Smooth muscle cell (in vitro differentiated cells): ENCODE data around the gene CCDC170. TPM values are rescaled to one million over a fixed set of nuclear protein-coding genes. Genes with fewer than 3 reads are reported as not detected.

Experiments used
- DNase-seq: peaks from one replicate; lab custom pipeline; 2025; ENCODE audit not compliant: unreplicated experiment; lab: John Stamatoyannopoulos, UW
- H2AFZ ChIP-seq: fragments of 200-600 bp; sonication (generic); 2 replicates; pipeline ENCODE4 v1.6.0; 2016; ENCODE audit warnings: antibody characterized with exemption, low read depth, mild to moderate bottlenecking
- H3F3A ChIP-seq: fragments of 200-600 bp; sonication (generic); 2 replicates; pipeline ENCODE4 v1.6.0; 2017; ENCODE audit warnings: antibody characterized with exemption, low read depth
- H3K27ac ChIP-seq: fragments of 200-600 bp; sonication (generic); 2 replicates; pipeline ENCODE4 v1.5.1; 2016; ENCODE audit warnings: low read depth, mild to moderate bottlenecking
- H3K27me3 ChIP-seq: fragments of 200-600 bp; sonication (generic); 2 replicates; pipeline ENCODE4 v1.6.1; 2016; ENCODE audit warnings: low read depth, mild to moderate bottlenecking
- H3K36me3 ChIP-seq: fragments of 200-600 bp; sonication (generic); 2 replicates; pipeline ENCODE4 v1.5.1; 2016; ENCODE audit warnings: low read depth
- H3K4me1 ChIP-seq: fragments of 200-600 bp; sonication (generic); 2 replicates; pipeline ENCODE4 v1.5.1; 2016; ENCODE audit warnings: low read depth
- H3K4me2 ChIP-seq: fragments of 200-600 bp; sonication (generic); 2 replicates; pipeline ENCODE4 v1.6.0; 2016; ENCODE audit warnings: mild to moderate bottlenecking
- H3K4me3 ChIP-seq: fragments of 200-600 bp; sonication (generic); 2 replicates; pipeline ENCODE4 v1.5.1; 2016; ENCODE audit warnings: mild to moderate bottlenecking
- H3K79me2 ChIP-seq: fragments of 200-600 bp; sonication (generic); 2 replicates; pipeline ENCODE4 v1.6.0; 2016; ENCODE audit warnings: low read depth, mild to moderate bottlenecking
- H3K9ac ChIP-seq: fragments of 200-600 bp; sonication (generic); 2 replicates; pipeline ENCODE4 v1.6.0; 2016; ENCODE audit warnings: low read depth
- H3K9me3 ChIP-seq: fragments of 200-600 bp; sonication (generic); replicated peaks from 2 replicates; pipeline ENCODE4 v1.5.1; 2016; ENCODE audit warnings: low read depth
- H4K20me1 ChIP-seq: fragments of 200-600 bp; sonication (generic); 2 replicates; pipeline ENCODE4 v1.6.0; 2016; ENCODE audit warnings: low read depth
- WGBS: methylation state at CpG from one replicate; pipeline ENCODE4 v1.1.7; 2016; ENCODE audit warnings: low lambda C conversion rate; 5-methylcytosine and 5-hydroxymethylcytosine counted together
- polyA plus RNA-seq: library from polyadenylated mRNA; unstranded; fragments of >200 nt; fragmentation: Nextera tagmentation; extraction: Ambion mirVana; gene quantifications from 2 replicates; pipeline ENCODE4 v1.2.1, GENCODE V29; 2016
- total RNA-seq: library from RNA; depleted of rRNA; stranded (reverse); fragments of >200 nt; gene quantifications from 2 replicates; pipeline ENCODE4 v1.2.3, GENCODE V29; 2014
- TF ChIP-seq, protein P1 (sequence below): fragments of 200-600 bp; sonication (generic); IDR thresholded peaks from 2 replicates; pipeline ENCODE4 v1.5.1; 2017; ENCODE audit warnings: borderline replicate concordance, mild to moderate bottlenecking, antibody characterized with exemption; ENCODE audit not compliant: insufficient read depth, poor library complexity, severe bottlenecking

Gene CCDC170
- total and polyA plus RNA-seq, 2 experiments from 2014 or later = 0.27 to 0.63 TPM

DNA sequence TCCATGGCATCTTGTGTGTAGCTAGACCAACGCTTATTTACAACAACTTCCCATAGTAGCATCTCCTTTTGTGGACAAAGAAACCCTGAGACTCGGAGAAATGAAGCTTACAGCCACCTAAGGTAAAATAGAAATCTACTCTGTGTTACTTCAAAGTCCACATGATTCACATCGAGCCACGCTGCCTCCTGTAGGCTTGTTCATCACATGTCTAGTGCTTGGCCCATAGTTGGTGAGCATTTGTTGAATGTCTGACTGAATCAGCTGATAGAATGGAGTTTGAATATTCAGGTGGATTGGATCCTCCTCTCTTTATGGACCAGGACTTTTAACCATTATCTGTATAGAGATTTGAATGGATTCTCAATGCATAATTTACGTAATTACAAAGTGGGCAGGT lies 130.7 kb downstream of the CCDC170 start:
- 93% methylated on average over 5 of the region's 5 CpGs for WGBS

DNA sequence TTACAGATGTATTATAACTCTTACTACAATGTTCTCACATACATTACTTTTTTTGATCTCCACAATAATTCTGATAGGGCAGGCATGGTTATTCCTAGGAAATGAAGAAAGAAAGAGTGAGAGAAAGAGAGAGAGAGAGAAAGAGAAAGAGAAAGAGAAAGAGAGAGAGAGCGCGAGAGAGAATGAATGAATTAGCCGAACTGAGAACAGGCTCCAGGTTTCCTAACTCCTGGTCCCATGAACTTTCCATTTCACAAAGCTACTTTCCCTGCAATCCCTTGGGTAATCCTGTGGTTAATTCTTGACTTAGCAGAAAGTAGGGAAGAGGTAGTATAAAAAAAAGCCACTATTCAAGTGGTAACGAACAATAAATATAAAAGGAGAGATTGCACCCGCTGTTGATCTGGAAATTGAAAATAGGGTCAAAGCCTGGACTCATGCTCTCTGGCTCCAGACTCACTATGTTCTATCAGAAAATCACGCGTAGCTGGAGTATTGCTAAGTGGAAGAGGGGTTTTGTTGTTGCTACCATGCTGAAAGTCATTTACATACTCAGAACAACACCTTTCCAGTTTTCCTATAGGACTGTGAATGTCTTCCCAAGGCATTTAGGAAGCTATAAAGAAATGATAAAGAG lies 131.2 kb downstream of the CCDC170 start:
- Histone ChIP-seq H3K27me3 (no peaks in the 10 kb centered on the region), H3K79me2 (no peaks in the 10 kb centered on the region), H4K20me1 (no peaks in the 10 kb centered on the region), H3K4me2 (no peak overlapping the region), H3K9me3 (no peaks in the 10 kb centered on the region), H3K9ac (no peak overlapping the region), H3F3A (no peaks in the 10 kb centered on the region), H3K4me1 (no peaks in the 10 kb centered on the region), H2AFZ (no peak overlapping the region), H3K36me3 (no peaks in the 10 kb centered on the region), H3K27ac (no peak overlapping the region), H3K4me3 (no peak overlapping the region)
- WGBS = 89% methylated on average over 7 of the region's 7 CpGs
- DNase-seq = no peak
- TF ChIP-seq, protein P1, sequence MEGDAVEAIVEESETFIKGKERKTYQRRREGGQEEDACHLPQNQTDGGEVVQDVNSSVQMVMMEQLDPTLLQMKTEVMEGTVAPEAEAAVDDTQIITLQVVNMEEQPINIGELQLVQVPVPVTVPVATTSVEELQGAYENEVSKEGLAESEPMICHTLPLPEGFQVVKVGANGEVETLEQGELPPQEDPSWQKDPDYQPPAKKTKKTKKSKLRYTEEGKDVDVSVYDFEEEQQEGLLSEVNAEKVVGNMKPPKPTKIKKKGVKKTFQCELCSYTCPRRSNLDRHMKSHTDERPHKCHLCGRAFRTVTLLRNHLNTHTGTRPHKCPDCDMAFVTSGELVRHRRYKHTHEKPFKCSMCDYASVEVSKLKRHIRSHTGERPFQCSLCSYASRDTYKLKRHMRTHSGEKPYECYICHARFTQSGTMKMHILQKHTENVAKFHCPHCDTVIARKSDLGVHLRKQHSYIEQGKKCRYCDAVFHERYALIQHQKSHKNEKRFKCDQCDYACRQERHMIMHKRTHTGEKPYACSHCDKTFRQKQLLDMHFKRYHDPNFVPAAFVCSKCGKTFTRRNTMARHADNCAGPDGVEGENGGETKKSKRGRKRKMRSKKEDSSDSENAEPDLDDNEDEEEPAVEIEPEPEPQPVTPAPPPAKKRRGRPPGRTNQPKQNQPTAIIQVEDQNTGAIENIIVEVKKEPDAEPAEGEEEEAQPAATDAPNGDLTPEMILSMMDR = no peak

More for the DNA sequence above, 130.7 kb downstream of the CCDC170 start:
- no peaks in the 10 kb centered on the region for H4K20me1 ChIP-seq
- no peaks in the 10 kb centered on the region for H3K9me3 ChIP-seq
- no peaks in the 10 kb centered on the region for H3K79me2 ChIP-seq
- H3K4me2 ChIP-seq = no peak overlapping the region
- H2AFZ ChIP-seq = no peak overlapping the region
- H3K27ac ChIP-seq = no peak overlapping the region
- no peaks in the 10 kb centered on the region for H3K27me3 ChIP-seq
- H3K36me3 ChIP-seq = no peaks in the 10 kb centered on the region
- H3K9ac ChIP-seq = no peak overlapping the region
- H3K4me3 ChIP-seq = no peak overlapping the region
- DNase-seq = no peak
- H3K4me1 ChIP-seq = no peaks in the 10 kb centered on the region
- no peaks in the 10 kb centered on the region for H3F3A ChIP-seq
- TF ChIP-seq, protein P1 = no peak

DNA sequence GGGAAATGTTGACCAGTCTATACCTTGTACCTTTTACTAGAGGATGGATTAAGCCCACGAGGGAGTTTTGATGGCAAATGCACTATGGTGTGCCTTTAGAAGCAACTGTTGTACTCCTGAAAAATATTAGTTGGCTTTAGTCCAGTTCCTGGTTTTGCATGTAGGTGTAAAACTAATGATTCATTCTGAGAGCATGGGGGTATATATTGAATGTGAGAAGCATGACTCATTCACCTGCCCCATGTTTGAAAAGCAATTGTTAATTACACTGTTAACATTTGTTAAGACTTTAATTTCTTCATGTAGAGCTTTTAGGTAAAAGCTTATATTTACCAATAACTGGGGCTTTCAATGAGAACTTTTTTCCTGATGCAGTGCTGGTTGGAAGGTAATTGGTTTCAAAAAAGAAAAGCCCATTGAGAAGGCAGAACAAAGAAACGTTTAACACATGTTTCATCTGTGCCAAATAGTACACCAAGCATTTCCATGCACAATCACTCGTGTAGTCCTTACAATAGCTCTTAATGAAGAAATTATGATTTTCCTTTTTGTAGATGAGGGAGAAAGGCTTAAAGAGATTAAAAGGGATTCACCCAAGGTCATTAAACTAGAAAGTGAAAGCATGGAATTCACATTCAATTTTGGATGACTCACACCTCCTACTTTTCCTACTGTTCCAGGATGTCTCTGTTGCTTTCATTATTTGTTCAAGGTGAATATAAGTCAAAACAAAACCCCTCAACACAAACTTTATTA lies 134.1 kb downstream of the CCDC170 start:
- WGBS = 61% methylated on average over 3 of the region's 3 CpGs
- Histone ChIP-seq H3K4me3 (no peak overlapping the region), H3K27ac (no peak overlapping the region), H3K9me3 (no peaks in the 10 kb centered on the region), H3K79me2 (no peaks in the 10 kb centered on the region), H4K20me1 (no peaks in the 10 kb centered on the region), H2AFZ (no peak overlapping the region), H3K4me2 (no peak overlapping the region), H3K27me3 (no peaks in the 10 kb centered on the region), H3K36me3 (no peaks in the 10 kb centered on the region), H3K4me1 (no peaks in the 10 kb centered on the region), H3K9ac (no peak overlapping the region), H3F3A (no peaks in the 10 kb centered on the region)
- TF ChIP-seq, protein P1 = no peak
- DNase-seq = no peak

DNA sequence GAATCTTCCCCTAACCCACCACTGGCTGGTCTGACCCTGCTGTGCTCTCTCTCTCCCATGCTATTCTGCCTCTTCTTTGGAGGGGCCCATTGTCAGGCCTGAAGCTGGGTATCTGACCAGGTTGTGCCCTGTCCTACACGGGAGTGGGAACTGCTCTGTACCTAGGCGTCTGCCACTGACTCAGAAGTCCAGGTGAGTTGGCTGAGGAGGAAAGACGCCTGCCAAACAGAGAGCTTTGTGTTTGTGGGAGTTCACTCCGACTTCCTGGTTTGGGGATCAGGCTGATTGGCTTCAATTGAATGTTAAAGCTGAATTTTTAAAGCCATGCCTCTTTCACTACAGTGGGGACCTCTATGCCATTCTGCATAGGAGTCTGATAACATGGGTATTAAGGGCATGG lies 136.0 kb downstream of the CCDC170 start:
- 87% methylated on average over 4 of the region's 4 CpGs for WGBS
- no peaks in the 10 kb centered on the region for H3K27me3 ChIP-seq
- H3K27ac ChIP-seq = no peak overlapping the region
- no peak overlapping the region for H3K4me2 ChIP-seq
- no peaks in the 10 kb centered on the region for H3K79me2 ChIP-seq
- no peak overlapping the region for H3K9ac ChIP-seq
- H2AFZ ChIP-seq = no peak overlapping the region
- H3K4me1 ChIP-seq = no peaks in the 10 kb centered on the region
- no peak for DNase-seq
- H3K9me3 ChIP-seq = no peaks in the 10 kb centered on the region
- H4K20me1 ChIP-seq = no peaks in the 10 kb centered on the region
- no peaks in the 10 kb centered on the region for H3K36me3 ChIP-seq
- no peaks in the 10 kb centered on the region for H3F3A ChIP-seq
- no peak overlapping the region for H3K4me3 ChIP-seq
- TF ChIP-seq, protein P1 = no peak
